Right lobe of liver (tissue), 4 donors: ENCODE measurements around the gene RPL39.
"Not testable (repeated sequence)": the region's sequence is repeated elsewhere in the genome, so short reads cannot be mapped to it uniquely, and the experiment has no call there.

ENCODE experiments used
- CTCF ChIP-seq, 4 donors: fragments of 200-600 bp in 3 of 4; fragments of 450-650 bp in 1 of 4; IDR thresholded peaks; one replicate each; pipeline versions ENCODE4 v1.5.1 to v1.8.0; 2016 to 2022; ENCODE audit warnings: antibody characterized with exemption in 4 of 4, mild to moderate bottlenecking in 2 of 4
- POLR2A ChIP-seq: fragments of 450-650 bp; IDR thresholded peaks from one replicate; pipeline ENCODE4 v1.6.1; 2017; ENCODE audit warnings: antibody characterized with exemption, mild to moderate bottlenecking
- donor health status: DM: no; HTN: no; CAD: no.
- donor health status: DM: no; HTN: no; CAD: no.
- donor health status: DM: no; HTN: yes; CAD: no.

DNA sequence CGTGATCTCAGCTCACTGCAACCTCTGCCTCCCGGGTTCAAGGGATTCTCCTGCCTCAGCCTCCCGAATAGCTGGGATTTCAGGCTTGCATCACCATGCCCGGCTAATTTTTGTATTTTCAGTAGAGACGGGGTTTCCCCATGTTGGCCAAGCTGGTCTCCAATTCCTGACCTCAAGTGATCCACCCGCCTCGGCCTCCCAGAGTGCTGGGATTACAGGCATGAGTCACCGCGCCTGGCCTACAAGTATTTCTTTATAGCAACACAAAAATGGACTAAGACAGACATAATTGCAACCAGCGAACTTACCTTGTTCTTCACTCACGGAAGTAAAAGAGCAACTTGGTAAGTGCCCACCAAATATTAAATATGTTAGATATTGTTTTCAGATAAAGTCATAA, 23.0 kb downstream of the RPL39 start:
- TF ChIP-seq CTCF (IDR thresholded peaks at IDR 0.05); POLR2A: not testable (repeated sequence)
